K562 (cell line): ENCODE results near the gene ZNF165. TPM values are rescaled to one million over a fixed set of nuclear protein-coding genes. Genes with fewer than 3 reads are reported as not detected.

Experiments
- CBX2 ChIP-seq: fragments of 200-600 bp; sonication (generic); IDR thresholded peaks from one replicate; pipeline ENCODE4 v1.6.1; 2012; ENCODE audit warnings: mild to moderate bottlenecking, low read length, inconsistent platforms; ENCODE audit not compliant: insufficient read depth, poor library complexity, severe bottlenecking
- GATAD2A ChIP-seq: fragments of 450-650 bp; IDR thresholded peaks from 2 replicates; pipeline ENCODE4 v1.6.1; 2017
- KAT8 ChIP-seq: fragments of 450-650 bp; IDR thresholded peaks from 2 replicates; pipeline ENCODE4 v1.6.1; 2016; ENCODE audit warnings: low read depth, mild to moderate bottlenecking
- RHOXF2B ChIP-seq: fragments of 250-450 bp; sonication (Bioruptor Pico); conservative IDR thresholded peaks from 2 replicates; pipeline ENCODE4 v1.5.1; 2021
- SAP30 ChIP-seq: fragments of 200-600 bp; sonication (generic); IDR thresholded peaks from 2 replicates; pipeline ENCODE4 v1.6.1; 2012; ENCODE audit warnings: borderline replicate concordance, low read depth, mild to moderate bottlenecking, moderate library complexity, low read length, control low read depth, inconsistent platforms; ENCODE audit not compliant: insufficient read depth, poor library complexity, severe bottlenecking
- TAF15 ChIP-seq: fragments of 200-400 bp; formaldehyde crosslinking; IDR thresholded peaks from 2 replicates; pipeline ENCODE4 v1.6.1; 2017; ENCODE audit warnings: mild to moderate bottlenecking, low read depth, low read length, moderate library complexity
- VEZF1 ChIP-seq: fragments of 200-800 bp; sonication (Bioruptor generic); IDR thresholded peaks from 2 replicates; pipeline ENCODE4 v1.6.1; 2017; ENCODE audit warnings: missing genetic modification characterization, missing compliant biosample characterization
- polyA plus RNA-seq, 8 experiments: library from polyadenylated mRNA; depleted of rRNA in 4 of 8; stranded (reverse) in 5 of 8; unstranded in 3 of 8; fragments of >200 nt; fragmentation: Nextera tagmentation in 2 of 8; fragmentation: Illumina TruSeq in 1 of 8; extraction: Ambion mirVana in 2 of 8; extraction: Trizol in 1 of 8; gene quantifications; 2 replicates each; pipeline versions ENCODE4 v1.2.1 to v1.2.3, GENCODE V29; 2011 to 2014; ENCODE audit warnings: inconsistent platforms in 1 of 8, missing spikeins in 1 of 8
- total RNA-seq, 7 experiments: library from RNA; depleted of rRNA in 6 of 7; stranded (reverse); fragments of >200 nt in 6 of 7; fragmentation: Illumina TruSeq in 2 of 7; extraction: Trizol in 2 of 7; gene quantifications; 2 replicates each; pipeline versions ENCODE4 v1.2.1 to v1.2.3, GENCODE V29; 2011 to 2021; ENCODE audit warnings: low replicate concordance in 1 of 7
- TF ChIP-seq, protein P1 (sequence below): fragments of 250-450 bp; sonication (Bioruptor Pico); IDR thresholded peaks from 2 replicates; pipeline ENCODE4 v1.5.0; 2021; ENCODE audit warnings: mild to moderate bottlenecking, moderate library complexity
- TF ChIP-seq, protein P2 (sequence below): fragments of 450-650 bp; IDR thresholded peaks from 2 replicates; pipeline ENCODE4 v1.6.1; 2016; ENCODE audit warnings: mild to moderate bottlenecking, moderate library complexity

ZNF165 gene
- total and polyA plus RNA-seq, 9 of the 15 experiments (the other 6 are each of a cell fraction or from before 2014, with no cell fraction given) = 0.82 to 3.6 (median 1.2) TPM

DNA sequence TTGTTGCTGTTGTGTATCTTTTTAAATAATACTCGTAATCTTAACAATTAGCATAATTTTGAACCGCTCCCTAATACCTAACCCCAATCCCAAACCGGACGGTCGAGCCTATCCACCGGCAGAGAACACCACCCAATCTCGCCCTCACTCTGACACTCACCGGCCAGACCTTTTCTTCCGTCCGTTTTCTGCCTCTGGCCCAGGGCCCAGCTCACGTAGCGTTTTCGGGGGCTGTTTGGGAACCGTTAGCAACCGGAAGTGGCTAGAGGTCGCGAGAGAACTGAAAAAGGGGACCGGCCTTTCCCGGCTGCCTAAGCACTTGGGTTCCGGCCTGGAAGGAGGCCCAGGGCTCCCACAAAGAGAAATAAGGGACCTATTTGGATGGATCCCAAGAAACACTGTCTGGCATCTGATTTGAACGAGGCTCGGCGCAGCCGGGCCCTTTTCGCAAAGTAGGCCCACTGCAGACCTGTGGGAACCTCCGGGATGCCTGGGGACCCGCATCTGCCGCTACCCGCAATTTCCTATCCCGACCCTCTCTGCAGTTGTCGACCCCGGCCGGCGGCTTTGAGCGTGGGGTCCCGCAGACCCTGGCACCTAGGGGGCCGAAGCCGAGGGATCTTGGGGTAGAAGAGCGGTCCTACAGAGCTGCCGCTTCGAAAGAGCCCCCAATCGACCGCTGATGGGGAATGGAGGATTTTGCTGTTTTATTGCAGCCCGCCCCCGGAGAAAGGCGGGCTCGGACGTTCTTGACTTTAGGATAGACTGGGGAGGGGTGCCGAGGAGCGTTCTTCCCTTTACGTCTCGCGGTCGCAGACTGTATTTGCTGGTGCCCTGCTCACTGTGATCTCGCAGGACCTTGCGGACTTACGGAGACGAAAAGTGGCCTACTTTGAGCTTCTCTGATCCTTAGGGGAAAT, 56.5 kb downstream of the ZNF165 start (continued):
- TF ChIP-seq, protein P1, sequence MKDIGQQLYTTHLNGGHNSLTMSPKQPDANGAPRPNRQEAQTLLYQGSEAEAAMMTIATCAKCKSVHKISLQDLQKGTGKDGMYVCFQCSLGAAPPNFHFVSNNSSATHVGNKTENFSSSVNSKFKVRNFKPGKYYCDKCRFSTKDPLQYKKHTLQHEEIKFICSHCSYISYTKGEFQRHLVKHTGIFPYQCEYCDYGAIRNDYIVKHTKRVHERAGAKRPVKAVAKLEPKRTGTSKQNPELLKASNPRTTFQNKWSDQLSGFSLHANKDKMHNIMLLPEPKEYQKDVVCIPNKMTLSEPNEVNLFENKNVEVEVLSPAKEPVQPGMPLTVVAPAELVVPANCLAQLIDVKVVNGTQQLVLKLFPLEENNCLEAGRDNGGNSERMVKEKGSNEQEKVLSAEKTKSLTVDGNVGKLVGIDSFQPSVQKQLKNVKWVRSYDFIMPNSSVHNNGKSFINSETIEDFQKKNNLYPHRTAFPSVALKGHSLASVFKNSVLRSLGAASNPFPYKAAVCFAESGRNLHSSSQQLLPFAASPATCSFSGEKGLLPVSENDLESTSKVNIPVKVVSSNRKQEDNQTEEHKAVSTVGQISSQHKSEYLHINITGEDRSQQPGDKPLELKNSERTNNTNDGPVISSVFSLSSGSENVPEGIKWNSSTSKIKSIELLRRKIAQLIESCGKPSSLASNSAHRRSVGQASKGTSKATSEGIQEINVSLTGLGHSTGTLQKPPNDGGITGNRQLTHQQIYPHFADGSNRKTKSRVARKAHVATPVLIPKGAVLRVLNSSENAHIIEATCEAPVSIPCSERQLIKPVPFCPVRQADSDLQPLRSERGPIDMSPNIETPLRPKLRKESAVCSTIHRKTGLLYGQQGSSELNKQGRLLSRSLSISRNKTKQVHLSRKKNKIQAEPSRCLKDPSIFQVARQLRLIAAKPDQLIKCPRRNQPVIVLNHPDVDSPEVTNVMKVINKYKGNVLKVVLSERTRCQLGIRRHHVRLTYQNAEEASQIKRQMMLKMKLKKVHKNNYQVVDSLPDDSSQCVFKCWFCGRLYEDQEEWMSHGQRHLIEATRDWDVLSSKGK (CRISPR knock-in tag) = no peak
- TF ChIP-seq TAF15 (no peak), GATAD2A (peak; percentile 92; the same call in 1 of the 2 replicates), RHOXF2B (peak; percentile 70; the same call in 1 of the 2 replicates), KAT8 (no peak), CBX2 (no peak), VEZF1 (CRISPR knock-in tag) (peak; percentile 83), SAP30 (peak; percentile 31)
- TF ChIP-seq, protein P2, sequence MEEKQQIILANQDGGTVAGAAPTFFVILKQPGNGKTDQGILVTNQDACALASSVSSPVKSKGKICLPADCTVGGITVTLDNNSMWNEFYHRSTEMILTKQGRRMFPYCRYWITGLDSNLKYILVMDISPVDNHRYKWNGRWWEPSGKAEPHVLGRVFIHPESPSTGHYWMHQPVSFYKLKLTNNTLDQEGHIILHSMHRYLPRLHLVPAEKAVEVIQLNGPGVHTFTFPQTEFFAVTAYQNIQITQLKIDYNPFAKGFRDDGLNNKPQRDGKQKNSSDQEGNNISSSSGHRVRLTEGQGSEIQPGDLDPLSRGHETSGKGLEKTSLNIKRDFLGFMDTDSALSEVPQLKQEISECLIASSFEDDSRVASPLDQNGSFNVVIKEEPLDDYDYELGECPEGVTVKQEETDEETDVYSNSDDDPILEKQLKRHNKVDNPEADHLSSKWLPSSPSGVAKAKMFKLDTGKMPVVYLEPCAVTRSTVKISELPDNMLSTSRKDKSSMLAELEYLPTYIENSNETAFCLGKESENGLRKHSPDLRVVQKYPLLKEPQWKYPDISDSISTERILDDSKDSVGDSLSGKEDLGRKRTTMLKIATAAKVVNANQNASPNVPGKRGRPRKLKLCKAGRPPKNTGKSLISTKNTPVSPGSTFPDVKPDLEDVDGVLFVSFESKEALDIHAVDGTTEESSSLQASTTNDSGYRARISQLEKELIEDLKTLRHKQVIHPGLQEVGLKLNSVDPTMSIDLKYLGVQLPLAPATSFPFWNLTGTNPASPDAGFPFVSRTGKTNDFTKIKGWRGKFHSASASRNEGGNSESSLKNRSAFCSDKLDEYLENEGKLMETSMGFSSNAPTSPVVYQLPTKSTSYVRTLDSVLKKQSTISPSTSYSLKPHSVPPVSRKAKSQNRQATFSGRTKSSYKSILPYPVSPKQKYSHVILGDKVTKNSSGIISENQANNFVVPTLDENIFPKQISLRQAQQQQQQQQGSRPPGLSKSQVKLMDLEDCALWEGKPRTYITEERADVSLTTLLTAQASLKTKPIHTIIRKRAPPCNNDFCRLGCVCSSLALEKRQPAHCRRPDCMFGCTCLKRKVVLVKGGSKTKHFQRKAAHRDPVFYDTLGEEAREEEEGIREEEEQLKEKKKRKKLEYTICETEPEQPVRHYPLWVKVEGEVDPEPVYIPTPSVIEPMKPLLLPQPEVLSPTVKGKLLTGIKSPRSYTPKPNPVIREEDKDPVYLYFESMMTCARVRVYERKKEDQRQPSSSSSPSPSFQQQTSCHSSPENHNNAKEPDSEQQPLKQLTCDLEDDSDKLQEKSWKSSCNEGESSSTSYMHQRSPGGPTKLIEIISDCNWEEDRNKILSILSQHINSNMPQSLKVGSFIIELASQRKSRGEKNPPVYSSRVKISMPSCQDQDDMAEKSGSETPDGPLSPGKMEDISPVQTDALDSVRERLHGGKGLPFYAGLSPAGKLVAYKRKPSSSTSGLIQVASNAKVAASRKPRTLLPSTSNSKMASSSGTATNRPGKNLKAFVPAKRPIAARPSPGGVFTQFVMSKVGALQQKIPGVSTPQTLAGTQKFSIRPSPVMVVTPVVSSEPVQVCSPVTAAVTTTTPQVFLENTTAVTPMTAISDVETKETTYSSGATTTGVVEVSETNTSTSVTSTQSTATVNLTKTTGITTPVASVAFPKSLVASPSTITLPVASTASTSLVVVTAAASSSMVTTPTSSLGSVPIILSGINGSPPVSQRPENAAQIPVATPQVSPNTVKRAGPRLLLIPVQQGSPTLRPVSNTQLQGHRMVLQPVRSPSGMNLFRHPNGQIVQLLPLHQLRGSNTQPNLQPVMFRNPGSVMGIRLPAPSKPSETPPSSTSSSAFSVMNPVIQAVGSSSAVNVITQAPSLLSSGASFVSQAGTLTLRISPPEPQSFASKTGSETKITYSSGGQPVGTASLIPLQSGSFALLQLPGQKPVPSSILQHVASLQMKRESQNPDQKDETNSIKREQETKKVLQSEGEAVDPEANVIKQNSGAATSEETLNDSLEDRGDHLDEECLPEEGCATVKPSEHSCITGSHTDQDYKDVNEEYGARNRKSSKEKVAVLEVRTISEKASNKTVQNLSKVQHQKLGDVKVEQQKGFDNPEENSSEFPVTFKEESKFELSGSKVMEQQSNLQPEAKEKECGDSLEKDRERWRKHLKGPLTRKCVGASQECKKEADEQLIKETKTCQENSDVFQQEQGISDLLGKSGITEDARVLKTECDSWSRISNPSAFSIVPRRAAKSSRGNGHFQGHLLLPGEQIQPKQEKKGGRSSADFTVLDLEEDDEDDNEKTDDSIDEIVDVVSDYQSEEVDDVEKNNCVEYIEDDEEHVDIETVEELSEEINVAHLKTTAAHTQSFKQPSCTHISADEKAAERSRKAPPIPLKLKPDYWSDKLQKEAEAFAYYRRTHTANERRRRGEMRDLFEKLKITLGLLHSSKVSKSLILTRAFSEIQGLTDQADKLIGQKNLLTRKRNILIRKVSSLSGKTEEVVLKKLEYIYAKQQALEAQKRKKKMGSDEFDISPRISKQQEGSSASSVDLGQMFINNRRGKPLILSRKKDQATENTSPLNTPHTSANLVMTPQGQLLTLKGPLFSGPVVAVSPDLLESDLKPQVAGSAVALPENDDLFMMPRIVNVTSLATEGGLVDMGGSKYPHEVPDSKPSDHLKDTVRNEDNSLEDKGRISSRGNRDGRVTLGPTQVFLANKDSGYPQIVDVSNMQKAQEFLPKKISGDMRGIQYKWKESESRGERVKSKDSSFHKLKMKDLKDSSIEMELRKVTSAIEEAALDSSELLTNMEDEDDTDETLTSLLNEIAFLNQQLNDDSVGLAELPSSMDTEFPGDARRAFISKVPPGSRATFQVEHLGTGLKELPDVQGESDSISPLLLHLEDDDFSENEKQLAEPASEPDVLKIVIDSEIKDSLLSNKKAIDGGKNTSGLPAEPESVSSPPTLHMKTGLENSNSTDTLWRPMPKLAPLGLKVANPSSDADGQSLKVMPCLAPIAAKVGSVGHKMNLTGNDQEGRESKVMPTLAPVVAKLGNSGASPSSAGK = peak; percentile 81
